SK-MEL-5 (cell line): Measurements from ENCODE around the gene APOBEC2. TPM values are rescaled to one million over a fixed set of nuclear protein-coding genes. Genes with fewer than 3 reads are reported as not detected.
A peak's percentile ranks its signal among the peaks of the same experiment; 100 is the strongest.

Source experiments
- DNase-seq: peaks from one replicate; pipeline ENCODE4 v3.0.0-alpha.2; 2016; ENCODE audit warnings: low read depth, low spot score
- in situ Hi-C: cut with HindIII; loops from 2 replicates; pipeline ENCODE4 v1.10.0; 2016; ENCODE audit warnings: low sequenced_read_pairs, high pct_unique_total_duplicates, low pct_unique_long_range_greater_than_20kb
- total RNA-seq: library from RNA; depleted of rRNA; stranded (reverse); fragments of >200 nt; shearing (Covaris generic); gene quantifications from 2 replicates; pipeline ENCODE4 v1.2.3, GENCODE V29; 2014

APOBEC2 gene
- total RNA-seq, 1 experiment from 2014 or later, result not detected

GRCh38 chr6:41033776-41034175 is 19.2 kb upstream of the APOBEC2 start:
- in situ Hi-C loops, result no loop called here
- DNase-seq, result no peak

- in situ Hi-C loops, result no loop called here
Observed at GRCh38 chr6:41036186-41036585, 16.8 kb upstream of the APOBEC2 start.

GRCh38 chr6:41036601-41037000 is 16.4 kb upstream of the APOBEC2 start:
- in situ Hi-C loops, result no loop called here
- DNase-seq, result peak; percentile 22

More at GRCh38 chr6:41036186-41036585, 16.8 kb upstream of the APOBEC2 start:
- peak; percentile 34 for DNase-seq

- in situ Hi-C loops, result no loop called here
- DNase-seq, result no peak
Observed at GRCh38 chr6:41037107-41037900, 15.7 kb upstream of the APOBEC2 start.

- DNase-seq, result no peak
- in situ Hi-C loops, result no loop called here
Observed at GRCh38 chr6:41038205-41038604, 14.8 kb upstream of the APOBEC2 start.

GRCh38 chr6:41039060-41039998 is 13.7 kb upstream of the APOBEC2 start, which contains the start of gene UNC5CL:
TSS of gene UNC5CL (minus strand) at chr6:41039221. CDS start at chr6:41035074, 4,147 bp downstream.
- peak; percentile 61 for DNase-seq
- in situ Hi-C loops, result no loop called here

- DNase-seq, result peak; percentile 22
- in situ Hi-C loops, result no loop called here
Observed at GRCh38 chr6:41040101-41040939, 12.7 kb upstream of the APOBEC2 start.

GRCh38 chr6:41040940-41041536 is 12.0 kb upstream of the APOBEC2 start:
- DNase-seq, result no peak
- in situ Hi-C loops, result no loop called here

- in situ Hi-C loops, result no loop called here
- DNase-seq, result no peak
Observed at GRCh38 chr6:41042226-41043055, 10.6 kb upstream of the APOBEC2 start, which contains the start of gene TSPO2. TSS of gene TSPO2 (plus strand) at chr6:41042467. CDS start at chr6:41042986, 519 bp downstream.

- in situ Hi-C loops, result no loop called here
- no peak for DNase-seq
Observed at GRCh38 chr6:41043151-41043550, 9.9 kb upstream of the APOBEC2 start.

- in situ Hi-C loops, result no loop called here
- DNase-seq, result no peak
Observed at GRCh38 chr6:41045664-41046063, 7.3 kb upstream of the APOBEC2 start.

- in situ Hi-C loops, result no loop called here
- no peak for DNase-seq
Observed at GRCh38 chr6:41046084-41046483, 6.9 kb upstream of the APOBEC2 start.

GRCh38 chr6:41047306-41047705 is 5.7 kb upstream of the APOBEC2 start:
- in situ Hi-C loops, result no loop called here
- no peak for DNase-seq

GRCh38 chr6:41047745-41048732 is 5.0 kb upstream of the APOBEC2 start:
- in situ Hi-C loops, result no loop called here

GRCh38 chr6:41049521-41049920 is 3.5 kb upstream of the APOBEC2 start:
- no peak for DNase-seq
- in situ Hi-C loops, result no loop called here

More at GRCh38 chr6:41047745-41048732, 5.0 kb upstream of the APOBEC2 start:
- DNase-seq, result no peak
